GM12891 (cell line): Measurements from ENCODE around the gene NCOR2.

Experiments used
- PAX5 ChIP-seq: IDR thresholded peaks from 2 replicates; pipeline ENCODE4 v1.6.1; 2011; ENCODE audit warnings: low read length, moderate library complexity, mild to moderate bottlenecking; ENCODE audit not compliant: insufficient read depth, severe bottlenecking
- POLR2A ChIP-seq: IDR thresholded peaks from 2 replicates; pipeline ENCODE4 v1.6.1; 2011; ENCODE audit warnings: low read depth, low read length, control low read depth
- POLR2AphosphoS5 ChIP-seq: IDR thresholded peaks from 2 replicates; pipeline ENCODE4 v1.6.1; 2011; ENCODE audit warnings: low read depth, low read length, control low read depth
- POU2F2 ChIP-seq: IDR thresholded peaks from 2 replicates; pipeline ENCODE4 v1.6.1; 2011; ENCODE audit warnings: low read depth, mild to moderate bottlenecking, control low read depth, low read length, moderate library complexity
- SPI1 ChIP-seq: IDR thresholded peaks from 2 replicates; pipeline ENCODE4 v1.6.1; 2011; ENCODE audit warnings: low read depth, low read length, control low read depth
- TAF1 ChIP-seq: IDR thresholded peaks from 2 replicates; pipeline ENCODE4 v1.6.1; 2011; ENCODE audit warnings: low read depth, low read length, control low read depth

GRCh38 chr12:124579921-124580517 is 12.6 kb upstream of the NCOR2 start:
- TF ChIP-seq POLR2A = no peak
- no peak for TF ChIP-seq POLR2AphosphoS5
- TF ChIP-seq TAF1 = no peak
- no peak for TF ChIP-seq POU2F2
- TF ChIP-seq SPI1 = no peak
- no peak for TF ChIP-seq PAX5
